DND-41 (cell line): Measurements from ENCODE around the gene GNGT1.

Experiments
- CTCF ChIP-seq: IDR thresholded peaks from 2 replicates; pipeline ENCODE4 v1.5.1; 2012; ENCODE audit warnings: borderline replicate concordance, low read length, moderate library complexity, mild to moderate bottlenecking; ENCODE audit not compliant: poor library complexity, severe bottlenecking; ENCODE audit errors: extremely low read depth
- EZH2 ChIP-seq: IDR thresholded peaks from 3 replicates; pipeline ENCODE4 v1.6.1; 2012; ENCODE audit warnings: borderline replicate concordance, low read depth, mild to moderate bottlenecking, moderate library complexity, low read length, inconsistent platforms; ENCODE audit not compliant: severe bottlenecking

GRCh38 chr7:93945756-93946535 is 39.6 kb downstream of the GNGT1 start:
- TF ChIP-seq CTCF (no peak), EZH2 (no peak)
